NCI-H2081 (cell line): ENCODE data around the gene ARHGEF1.
"Not testable (repeated sequence)": the region's sequence is repeated elsewhere in the genome, so short reads cannot be mapped to it uniquely, and the experiment has no call there.

Experiments used
- DNase-seq, 2 experiments: peaks; one replicate each; lab custom pipeline; 2025; lab: John Stamatoyannopoulos, UW

The ARHGEF1 gene

GRCh38 chr19:41905273-41906002 lies 22.5 kb downstream of the ARHGEF1 start:
- no peak for DNase-seq

- DNase-seq: no peak
These were observed 23.3 kb downstream of the ARHGEF1 start for GRCh38 chr19:41906271-41906670.

- DNase-seq: no peak
These were observed 24.1 kb downstream of the ARHGEF1 start for GRCh38 chr19:41906916-41907680.

GRCh38 chr19:41907994-41908615 lies 25.1 kb downstream of the ARHGEF1 start:
- DNase-seq: no peak

GRCh38 chr19:41908724-41909464 lies 25.9 kb downstream of the ARHGEF1 start:
- no peak for DNase-seq

GRCh38 chr19:41909706-41910105 lies 26.7 kb downstream of the ARHGEF1 start:
- no peak for DNase-seq

GRCh38 chr19:41910240-41910991 lies 27.4 kb downstream of the ARHGEF1 start:
- no peak for DNase-seq

GRCh38 chr19:41910992-41911888 lies 28.3 kb downstream of the ARHGEF1 start:
- no peak for DNase-seq

GRCh38 chr19:41911889-41912731 lies 29.1 kb downstream of the ARHGEF1 start:
- DNase-seq: no peak

GRCh38 chr19:41912899-41913537 lies 30.0 kb downstream of the ARHGEF1 start:
- no peak for DNase-seq

GRCh38 chr19:41913538-41914423 lies 30.8 kb downstream of the ARHGEF1 start:
- DNase-seq: no peak

GRCh38 chr19:41914424-41914834 lies 31.4 kb downstream of the ARHGEF1 start:
- not testable (repeated sequence) for DNase-seq

- no peak for DNase-seq
These were observed 32.2 kb downstream of the ARHGEF1 start for GRCh38 chr19:41915021-41915775.

GRCh38 chr19:41915776-41916414 lies 32.9 kb downstream of the ARHGEF1 start:
- no peak for DNase-seq

- no peak for DNase-seq
These were observed 34.7 kb downstream of the ARHGEF1 start for GRCh38 chr19:41917676-41918075.

- DNase-seq: no peak
These were observed 35.1 kb downstream of the ARHGEF1 start for GRCh38 chr19:41918095-41918494.
